GM10266 (cell line): ENCODE results near the gene FAM81A.
"Not testable (repeated sequence)": the region's sequence is repeated elsewhere in the genome, so short reads cannot be mapped to it uniquely, and the experiment has no call there.

ENCODE experiments used
- DNase-seq: peaks from one replicate; pipeline ENCODE4 v3.0.0; 2012; ENCODE audit errors: extremely low spot score
- TF ChIP-seq, protein P1 (sequence below): IDR thresholded peaks from 2 replicates; pipeline ENCODE4 v1.5.1; 2012; ENCODE audit warnings: mild to moderate bottlenecking, low read depth; ENCODE audit not compliant: control insufficient read depth, insufficient read depth; ENCODE audit errors: missing control alignments

Gene FAM81A

GRCh38 chr15:59399465-59400102 lies 38.4 kb upstream of the FAM81A start:
- TF ChIP-seq, protein P1, sequence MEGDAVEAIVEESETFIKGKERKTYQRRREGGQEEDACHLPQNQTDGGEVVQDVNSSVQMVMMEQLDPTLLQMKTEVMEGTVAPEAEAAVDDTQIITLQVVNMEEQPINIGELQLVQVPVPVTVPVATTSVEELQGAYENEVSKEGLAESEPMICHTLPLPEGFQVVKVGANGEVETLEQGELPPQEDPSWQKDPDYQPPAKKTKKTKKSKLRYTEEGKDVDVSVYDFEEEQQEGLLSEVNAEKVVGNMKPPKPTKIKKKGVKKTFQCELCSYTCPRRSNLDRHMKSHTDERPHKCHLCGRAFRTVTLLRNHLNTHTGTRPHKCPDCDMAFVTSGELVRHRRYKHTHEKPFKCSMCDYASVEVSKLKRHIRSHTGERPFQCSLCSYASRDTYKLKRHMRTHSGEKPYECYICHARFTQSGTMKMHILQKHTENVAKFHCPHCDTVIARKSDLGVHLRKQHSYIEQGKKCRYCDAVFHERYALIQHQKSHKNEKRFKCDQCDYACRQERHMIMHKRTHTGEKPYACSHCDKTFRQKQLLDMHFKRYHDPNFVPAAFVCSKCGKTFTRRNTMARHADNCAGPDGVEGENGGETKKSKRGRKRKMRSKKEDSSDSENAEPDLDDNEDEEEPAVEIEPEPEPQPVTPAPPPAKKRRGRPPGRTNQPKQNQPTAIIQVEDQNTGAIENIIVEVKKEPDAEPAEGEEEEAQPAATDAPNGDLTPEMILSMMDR, result no peak
- DNase-seq, result peak; percentile 63

DNA sequence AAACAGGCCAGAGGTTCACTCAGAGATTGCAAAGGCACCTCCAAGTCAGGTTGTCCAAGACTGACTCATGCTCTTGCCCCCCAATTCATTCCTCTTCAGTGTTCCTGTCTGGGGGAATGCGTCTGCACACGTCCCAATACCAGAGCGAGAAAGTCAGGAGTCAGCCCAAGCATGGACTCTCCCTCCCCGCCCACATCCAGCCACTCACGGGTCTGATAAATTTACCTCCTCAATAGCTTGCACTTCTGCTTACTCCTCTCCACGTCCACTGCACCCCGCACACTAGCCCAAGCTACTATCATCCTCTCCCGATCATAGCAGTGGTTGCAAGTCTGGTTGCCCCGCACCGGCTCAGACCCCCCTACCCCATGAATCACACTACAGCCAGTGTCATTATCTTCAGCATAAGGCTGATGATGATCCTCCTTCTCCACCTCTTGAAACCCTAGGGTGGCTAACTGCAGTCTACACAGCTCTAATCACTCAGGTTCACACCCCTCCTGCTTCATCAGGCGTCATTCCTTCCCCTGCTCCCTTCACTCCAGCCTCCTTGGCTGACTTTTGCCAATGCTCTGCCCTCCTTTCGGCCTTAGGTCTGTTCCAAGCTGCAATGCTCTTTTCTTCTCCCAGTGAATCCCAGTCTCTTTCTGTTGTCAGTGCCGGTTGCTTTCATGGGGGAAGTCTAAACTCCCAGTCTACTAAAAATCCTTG lies 37.7 kb upstream of the FAM81A start:
- TF ChIP-seq, protein P1, result no peak
- no peak for DNase-seq

DNA sequence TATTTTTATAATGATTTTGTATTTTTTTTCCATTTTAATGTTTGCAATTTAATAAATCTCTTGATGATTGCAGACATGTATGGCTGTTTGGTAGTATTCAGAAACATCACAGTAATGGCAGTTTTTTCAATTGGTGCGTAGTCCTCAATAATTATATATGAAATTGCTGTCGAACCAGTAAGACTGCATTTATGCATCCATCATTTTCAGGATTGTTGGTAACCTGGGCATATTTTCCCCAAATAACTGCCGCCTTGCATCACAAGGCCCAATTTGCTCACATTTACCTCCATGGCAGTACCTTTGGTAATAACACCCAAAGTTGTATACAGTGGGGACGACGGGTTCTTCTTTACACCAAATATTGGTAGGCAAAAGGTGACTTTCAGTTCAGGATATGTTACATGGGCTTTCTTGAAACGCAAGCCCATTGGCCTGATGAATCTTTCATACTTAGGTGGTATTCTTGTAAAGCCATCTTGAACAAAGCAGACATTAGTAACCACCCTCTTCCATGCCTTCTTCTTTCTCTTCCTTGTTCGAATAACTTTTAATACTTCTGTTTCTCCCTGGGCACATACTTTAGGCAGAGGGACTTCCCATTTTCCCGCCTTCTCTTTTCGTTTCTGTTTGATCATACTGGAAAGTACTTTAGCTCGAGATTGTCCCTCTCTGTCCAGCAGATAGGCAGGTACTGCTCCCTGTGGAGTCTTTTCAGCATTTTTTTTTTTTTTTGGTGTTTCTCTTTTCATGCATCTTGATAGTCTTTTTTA lies 36.7 kb upstream of the FAM81A start:
- DNase-seq, result not testable (repeated sequence)

- TF ChIP-seq, protein P1, result no peak
- DNase-seq, result no peak
Measured at GRCh38 chr15:59401824-59402569, 36.0 kb upstream of the FAM81A start.

- DNase-seq, result no peak
- TF ChIP-seq, protein P1, result no peak
Measured at GRCh38 chr15:59405079-59405478, 32.9 kb upstream of the FAM81A start.

DNA sequence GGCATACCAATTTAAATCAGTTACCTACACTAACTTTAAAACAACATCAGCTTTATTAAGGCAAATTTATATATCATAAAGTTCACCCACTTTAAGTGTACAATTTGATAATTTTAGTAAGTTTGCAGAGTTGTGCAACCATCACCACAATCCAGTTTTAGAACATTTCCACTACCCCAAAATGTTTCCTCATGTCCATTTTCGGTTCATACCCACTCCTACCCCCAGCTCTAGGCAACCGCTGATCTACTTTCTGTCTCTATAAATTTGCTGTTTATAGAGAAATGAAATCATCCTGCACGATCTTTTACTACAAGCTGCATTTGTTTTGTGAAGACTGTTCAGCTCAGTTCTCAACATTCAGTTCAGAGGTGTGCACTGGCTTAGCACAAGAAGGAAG lies 31.5 kb upstream of the FAM81A start:
- DNase-seq, result no peak
- TF ChIP-seq, protein P1, result no peak

GRCh38 chr15:59407946-59408345 lies 30.0 kb upstream of the FAM81A start:
- TF ChIP-seq, protein P1, result no peak
- no peak for DNase-seq
